CD4-positive, alpha-beta T cell treated with Interleukin-2 at 100 ng/mL for 4 hours (primary cell): ENCODE data around the gene MYOM1.
A peak's percentile ranks its signal among the peaks of the same experiment; 100 is the strongest.

Source experiments
- DNase-seq: peaks from one replicate; pipeline ENCODE4 v3.0.0-alpha.2; 2020; ENCODE audit warnings: low spot score

MYOM1 gene

GRCh38 chr18:3151399-3152264, 68.1 kb downstream of the MYOM1 start:
- DNase-seq: peak; percentile 55

GRCh38 chr18:3150688-3151087, 69.1 kb downstream of the MYOM1 start:
- DNase-seq: no peak

- DNase-seq: no peak
Observed at GRCh38 chr18:3150274-3150673, 69.5 kb downstream of the MYOM1 start.

DNA sequence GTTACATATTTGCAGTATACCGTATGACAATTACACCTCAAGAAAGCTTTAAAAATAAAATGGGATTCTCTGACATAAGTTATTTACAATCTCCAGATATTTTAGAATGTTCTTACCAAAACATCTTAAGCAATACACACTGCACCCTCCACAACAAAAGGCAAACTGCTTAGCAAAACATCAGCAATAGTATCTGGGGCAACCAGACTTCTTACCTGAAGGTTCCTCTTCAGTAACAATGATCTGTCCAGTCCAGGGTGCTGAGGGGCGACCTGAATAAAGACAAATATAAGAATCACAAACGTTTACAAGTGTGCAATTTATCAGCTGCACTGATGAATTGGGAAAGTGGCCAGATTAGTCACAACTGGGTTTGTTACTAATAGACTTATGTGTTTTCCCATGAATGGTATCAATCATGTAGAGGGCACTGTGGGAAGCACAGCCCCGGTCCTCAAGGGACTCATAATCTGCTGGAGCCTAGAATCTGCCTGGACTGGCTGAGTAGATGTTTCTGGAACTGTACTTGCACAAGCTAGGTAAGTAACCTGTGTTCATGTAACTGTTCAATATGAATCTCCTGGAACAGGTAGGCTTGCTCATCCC, 70.7 kb downstream of the MYOM1 start:
- no peak for DNase-seq

GRCh38 chr18:3147935-3148554, 71.7 kb downstream of the MYOM1 start:
- no peak for DNase-seq

GRCh38 chr18:3140986-3141639, 78.7 kb downstream of the MYOM1 start:
- no peak for DNase-seq

DNA sequence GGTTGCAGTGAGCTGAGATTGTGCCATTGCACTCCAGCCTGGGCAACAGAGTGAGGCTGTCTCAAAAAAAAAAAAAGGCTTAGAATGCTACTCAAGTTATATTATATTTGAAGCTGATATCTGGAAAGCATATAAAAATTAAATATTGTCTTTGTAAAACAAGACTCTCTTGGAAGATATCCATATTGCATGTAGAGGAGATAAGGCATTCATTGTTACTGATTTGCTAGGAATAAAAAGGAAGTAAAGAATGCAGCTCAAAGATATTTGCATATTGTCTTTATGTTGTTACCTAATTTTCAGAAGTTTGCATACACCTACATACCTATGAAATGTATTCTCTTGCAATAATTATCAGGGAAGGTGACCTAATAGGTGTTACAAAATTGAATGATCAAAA, 79.4 kb downstream of the MYOM1 start:
- DNase-seq: no peak

GRCh38 chr18:3139406-3139805, 80.4 kb downstream of the MYOM1 start:
- no peak for DNase-seq

DNA sequence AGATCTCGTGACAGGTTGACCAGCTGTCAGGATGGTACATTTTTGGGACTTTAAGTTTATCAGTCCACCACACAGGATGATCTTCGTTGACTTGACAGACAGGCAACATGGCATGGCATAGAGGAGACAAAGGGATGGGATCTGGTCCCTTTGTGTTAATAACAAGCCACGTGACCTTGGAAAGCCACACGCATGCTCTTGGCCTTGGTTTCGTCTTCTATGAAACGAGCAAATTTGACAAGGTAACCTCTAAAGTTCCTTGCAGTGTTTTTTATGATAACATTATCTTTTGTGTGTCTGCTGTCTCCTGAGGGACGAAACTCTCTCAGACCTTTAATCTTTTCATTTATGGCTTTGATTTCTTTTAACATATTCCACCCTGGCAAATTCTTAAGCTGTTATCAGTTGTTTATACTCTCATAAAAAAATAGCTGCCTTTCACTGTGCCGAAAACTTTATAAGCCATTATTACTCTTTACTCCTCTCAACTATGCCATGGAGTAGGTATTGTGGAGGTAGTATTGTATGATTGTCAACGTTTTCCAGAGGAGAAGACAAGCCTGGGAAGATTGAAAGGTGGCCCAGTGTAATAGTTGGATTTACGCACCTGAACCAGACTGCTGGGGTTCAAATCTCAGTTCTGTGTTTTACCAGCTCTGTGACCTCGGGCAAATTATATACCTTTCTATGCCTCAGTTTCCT, 81.3 kb downstream of the MYOM1 start:
- no peak for DNase-seq

GRCh38 chr18:3135536-3135935, 84.2 kb downstream of the MYOM1 start:
- DNase-seq: no peak

- DNase-seq: no peak
Observed at GRCh38 chr18:3132700-3133099, 87.1 kb downstream of the MYOM1 start.

DNA sequence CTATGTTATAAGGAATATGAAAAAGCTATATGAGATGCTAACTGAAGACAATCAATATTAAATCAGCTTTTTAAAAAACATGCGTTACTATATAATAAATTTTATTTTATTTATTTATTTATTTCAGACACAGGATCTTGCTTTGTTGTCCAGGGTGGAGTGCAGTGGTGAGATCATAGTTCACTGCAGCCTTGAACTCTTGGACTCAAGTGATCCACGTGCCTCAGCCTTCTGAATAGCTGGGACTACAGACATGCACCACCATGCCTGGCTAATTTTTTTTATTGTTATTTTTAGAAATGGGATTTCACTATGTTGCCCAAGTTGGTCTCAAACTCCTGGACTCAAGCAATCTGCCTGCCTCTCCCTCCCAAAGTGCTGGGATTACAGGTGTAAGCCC, 89.4 kb downstream of the MYOM1 start:
- DNase-seq: no peak

- DNase-seq: peak; percentile 83
Observed at GRCh38 chr18:3129053-3129864, 90.5 kb downstream of the MYOM1 start.

DNA sequence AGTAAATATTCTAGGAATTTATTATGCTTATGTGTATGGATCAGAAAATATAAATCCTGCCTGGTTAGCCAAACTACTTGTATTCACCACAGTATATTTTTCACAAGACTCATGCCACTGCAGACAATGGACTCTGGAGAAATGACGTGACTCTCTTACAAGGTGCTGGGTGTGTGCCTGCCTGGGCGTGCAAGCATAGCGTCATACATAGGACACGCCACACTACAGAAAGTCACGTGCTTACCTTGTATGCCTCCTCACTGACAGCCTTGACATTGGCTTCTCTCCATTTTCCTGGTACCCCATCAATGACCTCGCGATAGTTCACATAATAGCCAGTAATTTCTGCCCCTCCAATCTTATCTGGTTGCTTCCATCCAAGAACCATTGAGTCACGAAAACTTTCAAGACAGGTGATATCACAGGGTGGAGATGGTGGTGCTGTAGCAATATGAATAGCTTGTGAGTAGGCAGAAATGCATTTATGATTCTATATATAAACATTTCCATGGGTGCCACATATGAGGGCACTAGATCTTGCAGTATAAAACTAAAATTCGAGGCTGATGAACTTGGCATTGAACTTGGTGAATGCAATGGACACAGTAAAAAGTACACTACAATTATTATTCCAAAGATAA, 93.2 kb downstream of the MYOM1 start:
- DNase-seq: no peak

- no peak for DNase-seq
Observed at GRCh38 chr18:3124822-3125221, 94.9 kb downstream of the MYOM1 start.

DNA sequence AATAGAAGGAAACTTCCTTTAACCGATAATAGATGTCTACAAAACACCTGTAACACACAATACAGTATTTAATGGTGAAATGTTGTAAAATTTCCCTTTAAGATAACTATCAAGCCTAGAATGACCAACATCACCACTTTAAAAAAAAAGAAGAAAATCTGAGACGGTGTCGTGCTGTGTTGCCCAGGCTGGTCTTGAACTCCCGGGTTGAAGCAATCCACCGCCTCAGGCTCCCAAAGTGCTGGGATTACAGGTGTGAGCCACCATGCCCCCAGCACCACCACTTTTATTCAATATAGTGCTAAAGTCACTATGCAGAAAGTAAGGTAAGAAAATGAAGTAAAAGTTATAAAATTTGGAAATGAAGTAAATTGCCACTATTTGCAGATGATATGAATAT, 96.9 kb downstream of the MYOM1 start:
- no peak for DNase-seq

DNA sequence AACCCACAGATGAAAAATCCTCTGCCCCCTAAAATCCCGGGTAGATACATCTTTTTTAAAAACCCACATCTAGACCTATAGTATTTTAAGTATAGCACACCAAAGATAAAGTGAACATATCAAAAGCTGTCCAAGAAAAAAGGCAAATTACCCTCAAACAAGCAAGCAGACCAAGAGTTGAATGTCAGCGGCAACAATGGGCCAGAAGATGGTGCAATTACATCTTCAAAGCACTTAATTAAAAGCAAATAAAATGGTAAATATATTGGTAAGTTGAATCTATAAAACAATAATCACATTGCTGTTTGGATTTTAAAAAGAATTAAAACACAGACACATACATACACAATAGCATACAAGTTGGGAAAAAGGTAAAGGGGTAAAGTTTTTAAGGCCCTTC, 98.5 kb downstream of the MYOM1 start:
- no peak for DNase-seq

- DNase-seq: no peak
Observed at GRCh38 chr18:3120356-3120755, 99.4 kb downstream of the MYOM1 start.

DNA sequence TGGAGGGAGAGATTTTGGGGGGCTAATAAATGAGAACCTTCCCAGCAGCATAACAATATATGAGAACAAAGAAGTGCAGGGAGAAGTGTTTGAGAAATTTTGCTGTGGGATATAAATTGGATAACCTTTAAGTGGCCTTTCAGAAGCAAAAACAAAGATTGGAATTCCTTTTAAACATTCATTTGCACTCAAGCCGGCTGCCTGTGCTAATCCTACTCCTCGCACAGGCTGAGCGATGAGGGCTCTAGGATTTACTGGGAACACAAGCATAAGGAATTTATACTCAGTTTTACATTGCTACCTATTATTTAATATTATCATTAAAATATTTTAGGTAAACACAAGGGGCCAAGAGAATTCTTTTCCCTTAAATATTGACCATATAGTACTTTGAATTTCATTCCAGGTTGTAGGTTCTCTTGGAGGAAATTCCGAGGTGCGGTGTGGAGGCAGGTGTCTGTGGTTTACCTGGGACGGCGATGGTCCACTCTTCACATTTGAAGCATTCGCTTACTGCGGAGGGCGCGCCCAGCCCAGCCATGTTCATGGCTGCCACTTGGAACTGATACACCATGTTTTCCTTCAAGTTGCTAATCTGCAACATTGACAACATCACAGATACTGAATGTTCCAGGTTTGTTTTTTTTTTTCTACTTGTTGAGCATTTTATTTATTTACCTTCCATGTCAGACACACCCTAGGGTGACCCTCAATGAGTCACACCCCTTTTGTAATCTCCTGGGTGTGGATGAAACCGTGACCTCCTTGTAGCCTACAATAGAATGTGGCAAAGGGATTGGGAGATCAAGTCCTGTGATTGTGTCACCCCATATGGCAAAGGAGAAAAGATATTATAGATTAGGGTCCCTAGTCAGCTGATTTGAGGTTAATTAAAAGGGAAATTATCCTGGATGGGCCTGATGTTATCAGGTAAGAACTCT, 100.1 kb downstream of the MYOM1 start:
- DNase-seq: no peak
